GM12878 (cell line): Measurements from ENCODE around the gene P2RX6. TPM values are rescaled to one million over a fixed set of nuclear protein-coding genes. Genes with fewer than 3 reads are reported as not detected.
"Not testable (repeated sequence)": the region's sequence is repeated elsewhere in the genome, so short reads cannot be mapped to it uniquely, and the experiment has no call there.

ENCODE experiments used
- ATAC-seq: fragments of 200-7000 bp; cut with Tn5 transposase; 3 replicates; pipeline ENCODE4 v1.9.1; 2020; ENCODE audit warnings: mild to moderate bottlenecking, moderate library complexity
- BruUV-seq: library from RNA; stranded (reverse); fragments of 400-500 nt; replicated peaks from 2 replicates; lab custom pipeline; 2021; lab: Mats Ljungman, UMichigan
- CTCF ChIA-PET: fragments of 300-600 bp; sonication (Branson Sonifier 250); formaldehyde crosslinking; extraction: SDS; loops from one replicate; lab custom pipeline; 2021; ENCODE audit warnings: inconsistent platforms; lab: Yijun Ruan, JAX
- POLR2A ChIA-PET: fragments of 350-600 bp; formaldehyde crosslinking; extraction: SDS; loops from one replicate; lab custom pipeline; 2021; ENCODE audit warnings: inconsistent platforms; lab: Charles Lee
- RAD21 ChIA-PET: fragments of 300-600 bp; sonication (Branson Sonifier 250); formaldehyde crosslinking; loops from one replicate; lab custom pipeline; 2023; ENCODE audit warnings: antibody characterized with exemption; ENCODE audit not compliant: unreplicated experiment; lab: Charles Lee
- SMC1A ChIA-PET: fragments of 300-600 bp; sonication (Branson Sonifier 250); formaldehyde crosslinking; loops from one replicate; lab custom pipeline; 2023; ENCODE audit not compliant: unreplicated experiment, uncharacterized antibody; lab: Charles Lee
- DNase-seq: peaks from one replicate; pipeline ENCODE4 v3.0.0-alpha.2; 2011; ENCODE audit warnings: low read depth, low spot score
- FAIRE-seq: peaks from 3 replicates; lab custom pipeline; 2011; peaks lifted over from hg19 to GRCh38; lab: Jason Lieb, UNC
- H2AFZ ChIP-seq: 2 replicates; pipeline ENCODE4 v1.6.0; 2011; ENCODE audit warnings: low read depth, low read length, control low read depth; ENCODE audit not compliant: control insufficient read depth
- H3K27ac ChIP-seq: 2 replicates; pipeline ENCODE4 v1.5.1; 2011; ENCODE audit warnings: control low read depth; ENCODE audit not compliant: control insufficient read depth, insufficient read depth
- H3K27me3 ChIP-seq, 2 experiments: replicated peaks in 1 of 2; 2 replicates each; pipeline versions ENCODE4 v1.6.0 to v1.6.1; 2011; ENCODE audit warnings: low read length in 1 of 2; ENCODE audit not compliant: control insufficient read depth in 2 of 2, insufficient read depth in 2 of 2
- H3K36me3 ChIP-seq, 2 experiments: 2 replicates each; pipeline ENCODE4 v1.5.1; 2011; ENCODE audit warnings: low read length in 1 of 2; ENCODE audit not compliant: control insufficient read depth in 2 of 2, insufficient read depth in 2 of 2
- H3K4me1 ChIP-seq: 2 replicates; pipeline ENCODE4 v1.6.1; 2011; ENCODE audit warnings: mild to moderate bottlenecking, low read length, moderate library complexity, mixed read lengths; ENCODE audit not compliant: control insufficient read depth, insufficient read depth
- H3K4me2 ChIP-seq: 2 replicates; pipeline ENCODE4 v1.6.0; 2011; ENCODE audit warnings: control low read depth; ENCODE audit not compliant: control insufficient read depth, insufficient read depth
- H3K4me3 ChIP-seq: fragments of 200-600 bp; sonication (generic); 2 replicates; pipeline ENCODE4 v1.5.1; 2016
- H3K79me2 ChIP-seq: 2 replicates; pipeline ENCODE4 v1.6.0; 2011; ENCODE audit warnings: low read length; ENCODE audit not compliant: control insufficient read depth, insufficient read depth
- H3K9ac ChIP-seq: 2 replicates; pipeline ENCODE4 v1.8.0; 2011; ENCODE audit warnings: low read length, control low read depth, mixed read lengths; ENCODE audit not compliant: control insufficient read depth, insufficient read depth
- H3K9me3 ChIP-seq: replicated peaks from 3 replicates; pipeline ENCODE4 v1.5.1; 2011; ENCODE audit warnings: mild to moderate bottlenecking, low read length; ENCODE audit not compliant: control insufficient read depth, insufficient read depth
- H4K20me1 ChIP-seq: 2 replicates; pipeline ENCODE4 v1.6.0; 2011; ENCODE audit not compliant: control insufficient read depth, insufficient read depth
- CEBPB ChIP-seq, 2 experiments: fragments of 150-350 bp in 1 of 2; IDR thresholded peaks; 2 replicates each; pipeline ENCODE4 v1.6.1; 2012 to 2014; ENCODE audit warnings: low read depth in 2 of 2, low read length in 2 of 2, borderline replicate concordance in 1 of 2, inconsistent platforms in 1 of 2
- NFIC ChIP-seq: IDR thresholded peaks from 2 replicates; pipeline ENCODE4 v1.6.1; 2012; ENCODE audit warnings: low read depth, mild to moderate bottlenecking, inconsistent platforms, low read length, moderate library complexity
- WGBS: methylation state at CpG from one replicate; pipeline ENCODE4 v1.1.6; 2016; ENCODE audit warnings: low lambda C conversion rate; ENCODE audit not compliant: insufficient replicate concordance, insufficient coverage; ENCODE audit errors: missing lambda C conversion rate; 5-methylcytosine and 5-hydroxymethylcytosine counted together
- in situ Hi-C: fragments of 300-500 bp; cut with MboI; formaldehyde crosslinking; loops from 9 replicates; pipeline ENCODE4 v1.14.3; 2018; ENCODE audit warnings: mixed read lengths
- intact Hi-C: fragments of 100-400 bp; cut with micrococcal nuclease; formaldehyde crosslinking; loops from one replicate; pipeline ENCODE4 v1.14.2; 2022; ENCODE audit not compliant: unreplicated experiment
- polyA plus RNA-seq, 11 experiments: library from polyadenylated mRNA; depleted of rRNA in 4 of 11; unstranded in 6 of 11; stranded (reverse) in 5 of 11; fragments of >200 nt; fragmentation: Nextera tagmentation in 4 of 11; fragmentation: Illumina TruSeq in 1 of 11; extraction: Ambion mirVana in 4 of 11; extraction: Trizol in 1 of 11; gene quantifications; 1 replicate in 1 of 11; 2 replicates in 10 of 11; pipeline versions ENCODE4 v1.2.1 to v1.2.3, GENCODE V29; 2011 to 2016; ENCODE audit warnings: inconsistent platforms in 2 of 11, missing spikeins in 2 of 11, low read depth in 1 of 11
- total RNA-seq, 4 experiments: library from RNA; depleted of rRNA in 3 of 4; stranded (reverse); fragments of >200 nt in 3 of 4; fragmentation: Illumina TruSeq in 1 of 4; extraction: Trizol in 1 of 4; gene quantifications; 2 replicates each; pipeline versions ENCODE4 v1.2.1 to v1.2.3, GENCODE V29; 2013 to 2021
- TF ChIP-seq, protein P1 (sequence below): fragments of 450-650 bp; IDR thresholded peaks from 2 replicates; pipeline ENCODE4 v1.6.1; 2017; ENCODE audit warnings: antibody characterized with exemption, mild to moderate bottlenecking, moderate library complexity

The P2RX6 gene
- total and polyA plus RNA-seq, 10 of the 15 experiments (the other 5 are each of a cell fraction or from before 2014, with no cell fraction given), result 0.03 to 0.21 (median 0.07) TPM; not detected in 5

DNA sequence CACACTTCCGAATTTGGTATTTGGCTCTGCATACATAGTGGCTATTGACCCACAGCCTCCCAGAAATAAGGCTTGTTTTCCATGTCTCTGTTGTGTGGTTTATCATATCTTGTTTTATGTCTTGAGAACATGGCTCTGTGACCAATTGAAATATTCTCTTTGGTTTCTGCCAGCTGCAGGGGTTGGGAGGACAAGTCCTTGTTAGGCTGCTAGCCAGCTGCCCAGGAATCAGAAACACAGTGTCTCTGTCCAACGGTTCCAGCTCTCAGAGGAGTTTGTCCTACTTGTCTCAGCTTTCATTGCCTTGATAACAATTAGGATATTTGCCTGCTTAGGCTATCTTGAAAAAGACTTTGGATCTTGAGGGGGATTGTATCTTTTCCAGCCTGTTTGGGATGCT, 23.4 kb downstream of the P2RX6 start:
- Histone ChIP-seq H3K4me2 (no peak overlapping the region), H4K20me1 (no peaks in the 10 kb centered on the region), H3K9me3 (no peaks in the 10 kb centered on the region), H3K27me3 (no peaks in the 10 kb centered on the region), H3K79me2 (no peaks in the 10 kb centered on the region), H3K36me3 (no peaks in the 10 kb centered on the region), H3K4me1 (peaks cover 5% of the 10 kb centered on the region), H3K9ac (no peak overlapping the region), H3K27ac (no peak overlapping the region), H3K4me3 (no peak overlapping the region), H2AFZ (no peak overlapping the region)
- WGBS, result 50% methylated on average over 2 of the region's 2 CpGs
- ChIA-PET RAD21 (no interaction called here), SMC1A (no interaction called here), CTCF (no interaction called here), POLR2A (no interaction called here)
- TF ChIP-seq, protein P1, sequence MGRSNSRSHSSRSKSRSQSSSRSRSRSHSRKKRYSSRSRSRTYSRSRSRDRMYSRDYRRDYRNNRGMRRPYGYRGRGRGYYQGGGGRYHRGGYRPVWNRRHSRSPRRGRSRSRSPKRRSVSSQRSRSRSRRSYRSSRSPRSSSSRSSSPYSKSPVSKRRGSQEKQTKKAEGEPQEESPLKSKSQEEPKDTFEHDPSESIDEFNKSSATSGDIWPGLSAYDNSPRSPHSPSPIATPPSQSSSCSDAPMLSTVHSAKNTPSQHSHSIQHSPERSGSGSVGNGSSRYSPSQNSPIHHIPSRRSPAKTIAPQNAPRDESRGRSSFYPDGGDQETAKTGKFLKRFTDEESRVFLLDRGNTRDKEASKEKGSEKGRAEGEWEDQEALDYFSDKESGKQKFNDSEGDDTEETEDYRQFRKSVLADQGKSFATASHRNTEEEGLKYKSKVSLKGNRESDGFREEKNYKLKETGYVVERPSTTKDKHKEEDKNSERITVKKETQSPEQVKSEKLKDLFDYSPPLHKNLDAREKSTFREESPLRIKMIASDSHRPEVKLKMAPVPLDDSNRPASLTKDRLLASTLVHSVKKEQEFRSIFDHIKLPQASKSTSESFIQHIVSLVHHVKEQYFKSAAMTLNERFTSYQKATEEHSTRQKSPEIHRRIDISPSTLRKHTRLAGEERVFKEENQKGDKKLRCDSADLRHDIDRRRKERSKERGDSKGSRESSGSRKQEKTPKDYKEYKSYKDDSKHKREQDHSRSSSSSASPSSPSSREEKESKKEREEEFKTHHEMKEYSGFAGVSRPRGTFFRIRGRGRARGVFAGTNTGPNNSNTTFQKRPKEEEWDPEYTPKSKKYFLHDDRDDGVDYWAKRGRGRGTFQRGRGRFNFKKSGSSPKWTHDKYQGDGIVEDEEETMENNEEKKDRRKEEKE, result no peak
- no peak for TF ChIP-seq CEBPB (IDR thresholded peaks at IDR 0.05; ENCODE audit: borderline replicate concordance in 1 of 2, low read depth in 2 of 2, low read length in 2 of 2)
- TF ChIP-seq NFIC, result no peak
- FAIRE-seq (no peak), ATAC-seq (no peak), DNase-seq (no peak)
- in situ Hi-C loops (no loop called here), intact Hi-C loops (no loop called here)
- no TSS peak for BruUV-seq

DNA sequence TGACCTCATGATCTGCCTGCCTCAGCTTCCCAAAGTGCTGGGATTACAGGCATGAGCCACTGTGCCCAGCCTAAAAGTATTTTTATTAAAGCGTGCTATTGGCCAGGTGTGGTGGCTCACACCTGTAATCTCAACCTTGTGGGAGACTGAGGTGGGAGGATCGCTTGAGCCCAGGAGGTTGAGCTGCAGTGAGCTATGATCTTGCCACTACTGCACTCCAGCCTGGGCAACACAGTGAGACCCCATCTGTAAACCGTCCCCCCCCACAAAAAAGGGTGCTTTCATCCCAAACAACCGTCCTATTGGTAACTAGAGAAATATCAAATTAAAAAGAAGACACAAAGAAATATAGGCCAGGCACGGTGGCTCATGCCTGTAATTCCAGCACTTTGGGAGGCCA, 24.2 kb downstream of the P2RX6 start:
- CTCF ChIA-PET, in situ Hi-C loops, H3K27me3 ChIP-seq, RAD21 ChIA-PET, H3K4me1 ChIP-seq, POLR2A ChIA-PET, H3K36me3 ChIP-seq, H3K4me3 ChIP-seq, H3K4me2 ChIP-seq, H3K9me3 ChIP-seq, ATAC-seq, H3K27ac ChIP-seq, BruUV-seq, H2AFZ ChIP-seq, SMC1A ChIA-PET, H3K79me2 ChIP-seq, FAIRE-seq, H4K20me1 ChIP-seq, H3K9ac ChIP-seq, DNase-seq, intact Hi-C loops: not testable (repeated sequence)
- WGBS, result 48% methylated on average over 5 of the region's 5 CpGs
